B cell (primary cell): ENCODE measurements around the gene DYTN.

Experiments used
- EZH2 ChIP-seq: IDR thresholded peaks from 2 replicates; pipeline ENCODE4 v1.6.1; 2012; ENCODE audit warnings: borderline replicate concordance, low read depth, mild to moderate bottlenecking, moderate library complexity, low read length; ENCODE audit not compliant: insufficient read depth, poor library complexity, severe bottlenecking
- TF ChIP-seq, protein P1 (sequence below): fragments of 200-600 bp; IDR thresholded peaks from one replicate; pipeline ENCODE4 v1.8.0; 2022; ENCODE audit warnings: antibody characterized with exemption, mild to moderate bottlenecking

DNA sequence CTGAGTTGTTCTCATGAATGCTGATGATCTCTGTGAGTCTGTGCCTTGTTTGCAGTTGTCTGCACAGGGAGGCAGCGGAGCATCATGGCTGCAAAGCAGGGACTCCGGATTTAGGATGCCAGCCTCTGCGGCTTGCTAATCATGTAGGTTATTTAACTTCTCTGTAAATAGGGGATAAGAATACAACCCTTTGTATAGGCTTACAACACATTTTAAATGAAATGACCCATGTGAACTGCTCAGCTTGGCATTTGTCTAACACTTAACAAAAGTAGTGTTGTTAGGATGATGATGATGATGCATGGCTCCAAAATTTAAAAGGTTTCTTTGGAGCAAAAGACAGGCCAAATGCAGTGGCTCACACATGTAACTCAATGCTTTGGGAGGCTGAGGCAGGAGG lies 19.4 kb downstream of the DYTN start:
- TF ChIP-seq, protein P1, sequence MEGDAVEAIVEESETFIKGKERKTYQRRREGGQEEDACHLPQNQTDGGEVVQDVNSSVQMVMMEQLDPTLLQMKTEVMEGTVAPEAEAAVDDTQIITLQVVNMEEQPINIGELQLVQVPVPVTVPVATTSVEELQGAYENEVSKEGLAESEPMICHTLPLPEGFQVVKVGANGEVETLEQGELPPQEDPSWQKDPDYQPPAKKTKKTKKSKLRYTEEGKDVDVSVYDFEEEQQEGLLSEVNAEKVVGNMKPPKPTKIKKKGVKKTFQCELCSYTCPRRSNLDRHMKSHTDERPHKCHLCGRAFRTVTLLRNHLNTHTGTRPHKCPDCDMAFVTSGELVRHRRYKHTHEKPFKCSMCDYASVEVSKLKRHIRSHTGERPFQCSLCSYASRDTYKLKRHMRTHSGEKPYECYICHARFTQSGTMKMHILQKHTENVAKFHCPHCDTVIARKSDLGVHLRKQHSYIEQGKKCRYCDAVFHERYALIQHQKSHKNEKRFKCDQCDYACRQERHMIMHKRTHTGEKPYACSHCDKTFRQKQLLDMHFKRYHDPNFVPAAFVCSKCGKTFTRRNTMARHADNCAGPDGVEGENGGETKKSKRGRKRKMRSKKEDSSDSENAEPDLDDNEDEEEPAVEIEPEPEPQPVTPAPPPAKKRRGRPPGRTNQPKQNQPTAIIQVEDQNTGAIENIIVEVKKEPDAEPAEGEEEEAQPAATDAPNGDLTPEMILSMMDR = no peak
- TF ChIP-seq EZH2 = no peak
